Stimulated activated CD8-positive, alpha-beta memory T cell treated with anti-CD3 and anti-CD28 coated beads, Interleukin-15, amount 100 ng/mL, for 24 hours (primary cell): ENCODE results near the gene RNASE3.
"Not testable (repeated sequence)": the region's sequence is repeated elsewhere in the genome, so short reads cannot be mapped to it uniquely, and the experiment has no call there.

ENCODE experiments used
- DNase-seq: peaks from one replicate; pipeline ENCODE4 v3.0.0-alpha.2; 2020; ENCODE audit warnings: low read depth

Gene RNASE3

GRCh38 chr14:20919038-20919756, 28.0 kb downstream of the RNASE3 start:
- DNase-seq = not testable (repeated sequence)

- DNase-seq = not testable (repeated sequence)
Observed at GRCh38 chr14:20923766-20924297, 32.6 kb downstream of the RNASE3 start.

- peak; percentile 9 for DNase-seq
Observed at GRCh38 chr14:20934148-20934762, 43.1 kb downstream of the RNASE3 start.

- DNase-seq = no peak
Observed at GRCh38 chr14:20935303-20935984, 44.3 kb downstream of the RNASE3 start.
